RWPE2 (cell line): ENCODE results near the gene LMLN.
"Not testable (repeated sequence)": the region's sequence is repeated elsewhere in the genome, so short reads cannot be mapped to it uniquely, and the experiment has no call there.

Experiments used
- ATAC-seq: fragments of 200-7000 bp; cut with Tn5 transposase; 3 replicates; pipeline ENCODE4 v1.9.1; 2021; ENCODE audit warnings: low read depth
- DNase-seq: peaks from one replicate; pipeline ENCODE4 v3.0.0-alpha.2; 2020; ENCODE audit warnings: low spot score
- H3K27ac ChIP-seq: fragments of 450-650 bp; 2 replicates; pipeline ENCODE4 v1.5.1; 2017; ENCODE audit warnings: mild to moderate bottlenecking; ENCODE audit not compliant: poor library complexity, severe bottlenecking
- H3K27me3 ChIP-seq: fragments of 250-450 bp; sonication (Bioruptor Pico); 2 replicates; pipeline ENCODE4 v1.5.1; 2021; ENCODE audit warnings: mild to moderate bottlenecking, moderate library complexity; ENCODE audit not compliant: insufficient read depth, poor library complexity, severe bottlenecking
- H3K36me3 ChIP-seq: fragments of 250-450 bp; sonication (Bioruptor Pico); 2 replicates; pipeline ENCODE4 v1.5.1; 2020; ENCODE audit warnings: low read depth, mild to moderate bottlenecking, moderate library complexity
- H3K4me1 ChIP-seq: fragments of 250-450 bp; sonication (Bioruptor Pico); 2 replicates; pipeline ENCODE4 v1.5.1; 2021; ENCODE audit warnings: mild to moderate bottlenecking, moderate library complexity; ENCODE audit not compliant: insufficient read depth, poor library complexity, severe bottlenecking
- H3K4me3 ChIP-seq: fragments of 250-450 bp; sonication (Bioruptor Pico); 2 replicates; pipeline ENCODE4 v1.5.1; 2021; ENCODE audit warnings: mild to moderate bottlenecking, moderate library complexity; ENCODE audit not compliant: severe bottlenecking
- H3K9me3 ChIP-seq: fragments of 250-450 bp; sonication (Bioruptor Pico); 2 replicates; pipeline ENCODE4 v1.5.1; 2021; ENCODE audit warnings: mild to moderate bottlenecking, moderate library complexity; ENCODE audit not compliant: severe bottlenecking
- TF ChIP-seq, protein P1 (sequence below): fragments of 450-650 bp; IDR thresholded peaks from one replicate; pipeline ENCODE4 v1.5.1; 2017; ENCODE audit warnings: mild to moderate bottlenecking, moderate library complexity; ENCODE audit not compliant: poor library complexity, severe bottlenecking

The LMLN gene

DNA sequence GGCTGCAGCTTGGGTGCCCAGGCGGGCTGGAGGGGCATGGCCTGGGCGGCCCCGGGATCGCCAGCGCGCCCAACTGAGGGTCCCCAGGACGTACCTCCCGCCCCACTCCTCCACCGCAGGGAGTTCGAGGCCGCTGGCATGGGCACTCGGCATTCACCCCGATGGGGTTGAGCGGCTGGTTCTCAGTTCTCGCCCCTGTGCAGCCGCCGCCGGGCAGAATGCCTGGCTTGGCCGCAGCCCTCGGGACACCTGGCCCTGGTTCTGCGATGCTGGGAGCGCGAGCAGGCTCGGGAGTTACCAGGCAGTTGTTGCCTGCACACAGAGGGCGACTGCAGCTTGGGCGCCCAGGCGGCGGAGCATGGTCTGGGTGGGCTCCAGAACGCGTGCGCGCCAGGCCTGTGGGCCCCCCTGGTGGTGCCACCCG is 121.4 kb downstream of the LMLN start:
- ATAC-seq (no peak; the same call in 2 of the 3 replicates), DNase-seq (peak; percentile 34)
- no peak overlapping the region for H3K4me3 ChIP-seq
- no peak overlapping the region for H3K27ac ChIP-seq
- H3K36me3 ChIP-seq = no peaks in the 10 kb centered on the region
- TF ChIP-seq, protein P1, sequence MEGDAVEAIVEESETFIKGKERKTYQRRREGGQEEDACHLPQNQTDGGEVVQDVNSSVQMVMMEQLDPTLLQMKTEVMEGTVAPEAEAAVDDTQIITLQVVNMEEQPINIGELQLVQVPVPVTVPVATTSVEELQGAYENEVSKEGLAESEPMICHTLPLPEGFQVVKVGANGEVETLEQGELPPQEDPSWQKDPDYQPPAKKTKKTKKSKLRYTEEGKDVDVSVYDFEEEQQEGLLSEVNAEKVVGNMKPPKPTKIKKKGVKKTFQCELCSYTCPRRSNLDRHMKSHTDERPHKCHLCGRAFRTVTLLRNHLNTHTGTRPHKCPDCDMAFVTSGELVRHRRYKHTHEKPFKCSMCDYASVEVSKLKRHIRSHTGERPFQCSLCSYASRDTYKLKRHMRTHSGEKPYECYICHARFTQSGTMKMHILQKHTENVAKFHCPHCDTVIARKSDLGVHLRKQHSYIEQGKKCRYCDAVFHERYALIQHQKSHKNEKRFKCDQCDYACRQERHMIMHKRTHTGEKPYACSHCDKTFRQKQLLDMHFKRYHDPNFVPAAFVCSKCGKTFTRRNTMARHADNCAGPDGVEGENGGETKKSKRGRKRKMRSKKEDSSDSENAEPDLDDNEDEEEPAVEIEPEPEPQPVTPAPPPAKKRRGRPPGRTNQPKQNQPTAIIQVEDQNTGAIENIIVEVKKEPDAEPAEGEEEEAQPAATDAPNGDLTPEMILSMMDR = no peak
- no peaks in the 10 kb centered on the region for H3K4me1 ChIP-seq
- H3K27me3 ChIP-seq = peaks cover 88% of the 10 kb centered on the region
- no peaks in the 10 kb centered on the region for H3K9me3 ChIP-seq

DNA sequence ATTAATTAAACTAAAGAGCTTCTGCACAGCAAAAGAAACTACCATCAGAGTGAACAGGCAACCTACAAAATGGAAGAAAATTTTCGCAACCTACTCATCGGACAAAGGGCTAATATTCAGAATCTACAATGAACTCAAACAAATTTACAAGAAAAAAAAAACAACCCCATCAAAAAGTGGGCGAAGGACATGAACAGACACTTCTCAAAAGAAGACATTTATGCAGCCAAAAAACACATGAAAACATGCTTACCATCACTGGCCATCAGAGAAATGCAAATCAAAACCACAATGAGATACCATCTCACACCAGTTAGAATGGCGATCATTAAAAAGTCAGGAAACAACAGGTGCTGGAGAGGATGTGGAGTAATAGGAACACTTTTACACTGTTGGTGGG is 122.2 kb downstream of the LMLN start:
- ATAC-seq, DNase-seq, H3K27ac ChIP-seq, H3K36me3 ChIP-seq, H3K9me3 ChIP-seq, H3K4me3 ChIP-seq, H3K4me1 ChIP-seq: not testable (repeated sequence)
- peaks cover 88% of the 10 kb centered on the region for H3K27me3 ChIP-seq

DNA sequence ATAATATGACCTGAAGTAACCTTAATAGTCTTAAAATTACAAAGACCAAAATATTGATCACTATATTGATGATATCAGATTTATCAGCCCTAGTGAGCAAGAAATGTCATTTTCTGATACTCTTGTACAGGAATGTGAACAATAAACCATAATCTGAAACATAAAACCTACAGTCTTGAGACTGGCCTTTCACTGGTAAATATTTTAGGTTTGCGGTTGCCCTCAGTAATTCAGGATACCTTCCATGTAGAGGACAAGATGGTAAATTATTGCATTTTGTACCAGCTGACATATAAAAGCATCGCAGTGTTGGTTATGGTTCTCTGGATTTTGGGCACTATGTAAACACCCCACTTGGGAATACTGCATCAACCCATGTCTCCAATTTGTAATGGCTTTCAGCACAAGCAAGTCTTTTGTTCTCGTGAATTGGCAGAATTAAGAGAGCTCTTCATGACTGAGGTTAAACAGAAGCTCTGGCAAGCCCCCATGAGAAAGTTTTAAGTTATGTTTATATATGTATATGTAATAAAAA is 128.5 kb downstream of the LMLN start:
- TF ChIP-seq, protein P1 = no peak
- DNase-seq (no peak), ATAC-seq (no peak)
- peaks cover 5% of the 10 kb centered on the region for H3K4me1 ChIP-seq
- no peaks in the 10 kb centered on the region for H3K36me3 ChIP-seq
- H3K27ac ChIP-seq = no peak overlapping the region
- H3K9me3 ChIP-seq = peaks cover 2% of the 10 kb centered on the region
- H3K4me3 ChIP-seq = no peak overlapping the region
- peaks cover 92% of the 10 kb centered on the region for H3K27me3 ChIP-seq

DNA sequence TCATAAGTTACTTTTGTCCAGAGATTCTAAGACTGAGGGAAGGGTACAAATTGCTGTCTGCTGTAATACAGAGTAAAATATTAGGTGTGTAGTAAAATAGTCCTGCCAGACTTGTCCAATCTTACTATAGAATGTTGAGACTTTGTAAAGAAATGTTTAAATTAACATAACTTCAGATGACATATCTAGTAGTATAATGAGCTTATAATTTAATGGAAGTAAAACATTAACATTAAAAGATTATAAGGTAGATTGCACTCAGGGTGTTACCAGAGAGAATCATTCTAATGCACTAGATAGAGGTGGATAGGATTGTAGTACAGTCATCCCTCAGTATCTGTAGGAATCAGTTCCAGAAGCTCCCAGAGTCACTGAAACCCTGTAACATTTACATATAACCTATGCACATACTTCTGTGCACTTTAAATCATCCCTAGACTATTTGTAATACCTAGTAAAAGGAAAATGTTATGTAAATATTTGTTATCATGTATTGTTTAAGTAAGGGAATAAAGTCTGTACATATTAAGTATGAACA is 130.8 kb downstream of the LMLN start:
- Histone ChIP-seq H3K4me1 (peaks cover 5% of the 10 kb centered on the region), H3K27me3 (peaks cover 98% of the 10 kb centered on the region), H3K4me3 (no peak overlapping the region), H3K27ac (no peak overlapping the region), H3K9me3 (peaks cover 2% of the 10 kb centered on the region), H3K36me3 (no peaks in the 10 kb centered on the region)
- no peak for DNase-seq
- TF ChIP-seq, protein P1 = no peak
- ATAC-seq = no peak

DNA sequence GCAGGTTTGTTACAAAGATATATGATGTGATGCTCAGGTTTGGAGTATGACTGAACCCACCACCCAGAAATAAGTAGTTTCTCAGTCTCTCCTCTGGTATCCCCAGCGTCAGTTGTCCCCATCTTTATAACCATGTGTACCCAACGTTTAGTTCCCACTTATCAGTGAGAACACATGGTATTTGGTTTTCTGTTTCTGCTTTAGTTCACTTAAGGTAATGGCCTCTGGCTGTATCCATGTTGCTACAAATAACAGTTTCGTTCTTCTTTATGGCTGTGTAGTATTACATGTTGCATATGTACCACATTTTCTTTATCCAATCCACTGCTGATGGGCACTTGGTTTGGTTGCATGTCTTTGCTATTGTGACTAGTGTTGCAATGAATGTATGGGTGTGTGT is 132.3 kb downstream of the LMLN start:
- ATAC-seq = no peak
- Histone ChIP-seq H3K36me3 (no peaks in the 10 kb centered on the region), H3K4me3 (no peak overlapping the region), H3K27me3 (peaks cover 93% of the 10 kb centered on the region), H3K9me3 (peaks cover 2% of the 10 kb centered on the region), H3K4me1 (peaks cover 5% of the 10 kb centered on the region), H3K27ac (no peak overlapping the region)
- no peak for DNase-seq
- TF ChIP-seq, protein P1 = no peak
